ENCODE data around the gene CAMSAP2.

GRCh38 chr1:200896531-200897196 is 158.0 kb downstream of the CAMSAP2 start:
- TF ChIP-seq CTCF (conservative IDR thresholded peaks at IDR 0.05; ENCODE audit: low read depth, low read length), result no peak
- TF ChIP-seq MXI1 (IDR thresholded peaks at IDR 0.05; ENCODE audit: borderline replicate concordance, low read depth, low read length), result no peak
- no peak for TF ChIP-seq POLR2A (IDR thresholded peaks at IDR 0.05; ENCODE audit: low read depth, low read length)
- TF ChIP-seq RCOR1 (IDR thresholded peaks at IDR 0.05; ENCODE audit: insufficient replicate concordance, low read length), result no peak

Data from IMR-90 (cell line).